ENCODE results near the gene CADPS.

CADPS gene

DNA sequence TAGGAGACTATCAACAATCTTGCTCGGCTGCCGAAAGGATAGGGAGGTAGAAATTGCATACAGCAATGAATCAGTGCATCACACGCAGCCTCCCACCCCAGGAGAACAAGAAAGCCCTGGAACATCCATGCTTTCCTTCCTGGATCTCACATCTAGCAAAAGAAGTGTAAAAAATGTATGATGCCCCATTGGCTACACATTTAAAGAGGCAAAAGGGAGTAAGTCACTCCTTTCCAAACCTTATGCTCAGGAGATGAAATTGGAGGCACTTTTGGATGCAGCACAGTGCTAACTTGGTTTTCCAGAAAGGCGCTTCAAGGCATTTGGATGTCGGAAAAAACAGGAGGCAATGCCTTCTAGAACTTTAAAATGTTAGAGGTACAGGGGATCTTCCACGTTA is 469.6 kb downstream of the CADPS start:
- in situ Hi-C loops (cut with HindIII; ENCODE audit: low sequenced_read_pairs) = no loop called here
- DNase-seq (ENCODE audit: low read depth) = no peak
- TF ChIP-seq, protein P1, sequence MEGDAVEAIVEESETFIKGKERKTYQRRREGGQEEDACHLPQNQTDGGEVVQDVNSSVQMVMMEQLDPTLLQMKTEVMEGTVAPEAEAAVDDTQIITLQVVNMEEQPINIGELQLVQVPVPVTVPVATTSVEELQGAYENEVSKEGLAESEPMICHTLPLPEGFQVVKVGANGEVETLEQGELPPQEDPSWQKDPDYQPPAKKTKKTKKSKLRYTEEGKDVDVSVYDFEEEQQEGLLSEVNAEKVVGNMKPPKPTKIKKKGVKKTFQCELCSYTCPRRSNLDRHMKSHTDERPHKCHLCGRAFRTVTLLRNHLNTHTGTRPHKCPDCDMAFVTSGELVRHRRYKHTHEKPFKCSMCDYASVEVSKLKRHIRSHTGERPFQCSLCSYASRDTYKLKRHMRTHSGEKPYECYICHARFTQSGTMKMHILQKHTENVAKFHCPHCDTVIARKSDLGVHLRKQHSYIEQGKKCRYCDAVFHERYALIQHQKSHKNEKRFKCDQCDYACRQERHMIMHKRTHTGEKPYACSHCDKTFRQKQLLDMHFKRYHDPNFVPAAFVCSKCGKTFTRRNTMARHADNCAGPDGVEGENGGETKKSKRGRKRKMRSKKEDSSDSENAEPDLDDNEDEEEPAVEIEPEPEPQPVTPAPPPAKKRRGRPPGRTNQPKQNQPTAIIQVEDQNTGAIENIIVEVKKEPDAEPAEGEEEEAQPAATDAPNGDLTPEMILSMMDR (IDR thresholded peaks at IDR 0.05; ENCODE audit: low read depth, low read length, missing control alignments) = no peak
- no peak overlapping the region for H3K4me3 ChIP-seq (ENCODE audit: low read depth, low read length)

DNA sequence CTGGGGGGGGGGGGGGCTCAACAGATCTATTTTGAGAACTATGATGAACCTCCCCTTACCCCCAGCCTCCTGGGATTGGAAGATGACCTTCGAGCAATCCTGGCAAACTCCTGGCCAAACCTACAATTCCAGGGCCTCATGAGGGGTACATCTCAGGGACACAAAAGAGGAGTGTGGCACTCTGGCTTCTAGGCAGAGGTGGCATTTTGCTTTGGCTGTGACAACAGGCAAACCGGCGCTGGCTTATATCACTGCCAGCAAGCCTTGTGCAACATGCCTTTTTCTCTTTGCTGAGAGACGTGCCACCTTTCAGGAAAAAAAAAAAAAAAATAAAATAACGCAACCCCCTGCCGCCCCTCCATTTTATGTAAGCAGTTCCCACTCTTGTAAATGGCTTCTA is 470.1 kb downstream of the CADPS start:
- no peak overlapping the region for H3K4me3 ChIP-seq (ENCODE audit: low read depth, low read length)
- TF ChIP-seq, protein P1 (IDR thresholded peaks at IDR 0.05; ENCODE audit: low read depth, low read length, missing control alignments) = no peak
- in situ Hi-C loops (cut with HindIII; ENCODE audit: low sequenced_read_pairs) = no loop called here
- no peak for DNase-seq (ENCODE audit: low read depth)

DNA sequence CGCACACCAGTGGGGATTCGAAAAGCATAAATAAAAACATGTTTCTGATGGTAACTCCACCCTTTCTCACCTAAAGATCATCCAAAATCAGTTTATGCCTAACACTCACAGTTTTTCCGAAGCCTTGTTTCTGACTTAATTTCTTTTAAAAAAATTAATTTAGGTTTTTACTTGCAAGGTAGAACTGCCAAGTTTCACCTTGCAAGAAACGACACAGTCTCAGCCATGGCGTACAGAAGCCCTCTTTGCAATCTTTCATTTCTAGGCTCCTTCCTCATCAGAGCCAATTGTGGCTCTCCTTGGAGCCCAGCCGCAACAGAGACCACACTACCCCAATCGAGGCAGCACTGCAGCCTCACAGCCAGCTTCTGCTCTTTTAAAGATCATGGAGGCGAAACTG is 470.9 kb downstream of the CADPS start:
- H3K4me3 ChIP-seq (ENCODE audit: low read depth, low read length) = no peak overlapping the region
- TF ChIP-seq, protein P1 (IDR thresholded peaks at IDR 0.05; ENCODE audit: low read depth, low read length, missing control alignments) = no peak
- in situ Hi-C loops (cut with HindIII; ENCODE audit: low sequenced_read_pairs) = no loop called here
- no peak for DNase-seq (ENCODE audit: low read depth)

DNA sequence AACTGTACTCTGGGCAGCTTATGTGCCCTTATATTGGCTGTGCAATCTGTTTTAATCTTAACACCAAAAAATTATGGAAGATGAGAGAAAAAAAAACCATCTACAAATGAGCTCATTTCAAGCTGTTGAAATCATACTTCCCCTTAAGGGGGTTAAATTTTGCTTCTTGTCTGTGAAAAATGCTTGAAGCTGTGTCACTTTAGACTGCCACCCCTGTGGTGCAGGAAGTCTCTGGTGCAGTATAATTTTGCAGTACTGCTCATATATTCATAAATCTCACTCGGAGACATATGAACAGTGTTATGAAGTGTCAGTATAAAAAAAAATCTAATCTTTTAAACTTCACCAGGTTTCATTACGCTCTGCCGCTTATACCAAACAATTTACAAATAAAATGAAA is 471.5 kb downstream of the CADPS start:
- TF ChIP-seq, protein P1 (IDR thresholded peaks at IDR 0.05; ENCODE audit: low read depth, low read length, missing control alignments) = no peak
- H3K4me3 ChIP-seq (ENCODE audit: low read depth, low read length) = no peak overlapping the region
- no peak for DNase-seq (ENCODE audit: low read depth)
- in situ Hi-C loops (cut with HindIII; ENCODE audit: low sequenced_read_pairs) = no loop called here

DNA sequence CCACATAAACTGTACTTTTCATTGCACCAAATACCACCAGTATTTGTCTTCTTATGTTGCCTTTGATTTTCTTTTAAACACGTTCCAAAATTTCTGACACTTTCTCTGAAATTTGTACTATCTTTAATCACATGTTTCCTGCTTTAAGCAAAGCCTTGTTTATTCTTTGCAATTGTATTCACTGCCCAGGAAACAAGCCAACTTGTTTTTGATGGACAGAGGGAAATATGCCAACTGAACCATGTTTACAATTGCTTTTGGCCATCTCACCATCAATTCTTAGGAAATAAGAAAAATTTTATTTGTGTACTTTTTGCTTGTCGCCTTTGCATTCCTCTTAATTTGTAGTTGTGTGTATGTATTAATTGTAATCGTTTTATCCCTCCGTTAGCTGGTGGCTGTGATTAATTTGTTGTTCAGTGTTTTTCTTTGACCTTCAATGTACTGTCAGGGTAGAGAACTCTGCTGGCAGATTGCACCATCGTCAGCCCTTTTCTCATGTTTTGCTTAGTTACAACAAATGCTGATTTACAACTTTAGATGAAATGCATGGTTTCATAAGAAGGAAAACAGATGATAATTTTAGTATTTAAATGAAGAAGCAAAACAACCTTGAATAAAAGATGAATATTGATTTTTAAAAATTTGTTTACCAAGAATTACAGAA is 482.5 kb downstream of the CADPS start:
- TF ChIP-seq, protein P1 (IDR thresholded peaks at IDR 0.05; ENCODE audit: low read depth, low read length, missing control alignments) = no peak
- H3K4me3 ChIP-seq (ENCODE audit: low read depth, low read length) = no peak overlapping the region
- in situ Hi-C loops (cut with HindIII; ENCODE audit: low sequenced_read_pairs) = no loop called here
- no peak for DNase-seq (ENCODE audit: low read depth)

DNA sequence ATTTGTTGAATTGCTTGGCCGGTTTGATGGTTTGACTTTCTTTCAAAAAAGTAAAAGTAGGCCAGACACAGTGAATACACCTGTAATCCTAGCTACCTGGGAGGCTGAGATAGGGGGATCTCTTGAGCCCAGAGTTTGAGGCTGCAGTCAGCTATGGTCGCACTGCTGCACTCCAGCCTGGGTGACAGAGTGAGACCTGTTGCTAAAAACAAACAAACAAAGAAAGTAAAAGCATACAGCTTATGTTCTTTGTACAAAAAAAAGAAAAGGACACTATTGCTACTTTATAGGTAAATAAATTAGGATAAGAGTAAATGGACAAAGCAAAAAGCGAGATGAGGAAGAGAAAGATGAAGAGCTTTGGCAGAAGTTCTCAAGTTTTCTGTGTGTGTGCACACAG is 488.0 kb downstream of the CADPS start:
- no peak for DNase-seq (ENCODE audit: low read depth)

More for the DNA sequence above, 488.0 kb downstream of the CADPS start:
- no peak overlapping the region for H3K4me3 ChIP-seq (ENCODE audit: low read depth, low read length)
- TF ChIP-seq, protein P1 (IDR thresholded peaks at IDR 0.05; ENCODE audit: low read depth, low read length, missing control alignments) = no peak
- in situ Hi-C loops (cut with HindIII; ENCODE audit: low sequenced_read_pairs) = no loop called here
